ENCODE results near the gene HECTD2. TPM values are rescaled to one million over a fixed set of nuclear protein-coding genes. Genes with fewer than 3 reads are reported as not detected.

The HECTD2 gene
- total and polyA plus RNA-seq, 9 of the 15 experiments (the other 6 are each of a cell fraction or from before 2014, with no cell fraction given) = 1.3 to 5.9 (median 3.9) TPM

DNA sequence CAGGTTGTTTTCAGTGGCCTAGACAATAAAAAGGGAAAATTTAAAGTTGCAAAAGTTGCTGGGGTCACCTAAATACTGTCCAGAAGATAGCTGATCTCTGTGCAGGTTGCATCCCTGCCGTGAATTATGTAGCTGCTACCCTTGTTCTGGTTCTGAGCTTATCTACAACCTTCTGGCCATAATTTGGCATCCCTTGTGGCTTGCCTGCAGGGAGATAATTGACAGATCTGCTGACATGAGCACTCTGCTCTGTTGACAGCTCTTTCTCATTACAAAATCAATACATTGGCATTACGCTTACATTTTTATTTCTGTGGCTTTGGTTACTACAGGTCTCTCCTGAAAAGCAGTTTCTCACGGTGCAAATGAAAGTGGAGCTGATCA lies 29.3 kb upstream of the HECTD2 start (continued):
- TF ChIP-seq, protein P1, sequence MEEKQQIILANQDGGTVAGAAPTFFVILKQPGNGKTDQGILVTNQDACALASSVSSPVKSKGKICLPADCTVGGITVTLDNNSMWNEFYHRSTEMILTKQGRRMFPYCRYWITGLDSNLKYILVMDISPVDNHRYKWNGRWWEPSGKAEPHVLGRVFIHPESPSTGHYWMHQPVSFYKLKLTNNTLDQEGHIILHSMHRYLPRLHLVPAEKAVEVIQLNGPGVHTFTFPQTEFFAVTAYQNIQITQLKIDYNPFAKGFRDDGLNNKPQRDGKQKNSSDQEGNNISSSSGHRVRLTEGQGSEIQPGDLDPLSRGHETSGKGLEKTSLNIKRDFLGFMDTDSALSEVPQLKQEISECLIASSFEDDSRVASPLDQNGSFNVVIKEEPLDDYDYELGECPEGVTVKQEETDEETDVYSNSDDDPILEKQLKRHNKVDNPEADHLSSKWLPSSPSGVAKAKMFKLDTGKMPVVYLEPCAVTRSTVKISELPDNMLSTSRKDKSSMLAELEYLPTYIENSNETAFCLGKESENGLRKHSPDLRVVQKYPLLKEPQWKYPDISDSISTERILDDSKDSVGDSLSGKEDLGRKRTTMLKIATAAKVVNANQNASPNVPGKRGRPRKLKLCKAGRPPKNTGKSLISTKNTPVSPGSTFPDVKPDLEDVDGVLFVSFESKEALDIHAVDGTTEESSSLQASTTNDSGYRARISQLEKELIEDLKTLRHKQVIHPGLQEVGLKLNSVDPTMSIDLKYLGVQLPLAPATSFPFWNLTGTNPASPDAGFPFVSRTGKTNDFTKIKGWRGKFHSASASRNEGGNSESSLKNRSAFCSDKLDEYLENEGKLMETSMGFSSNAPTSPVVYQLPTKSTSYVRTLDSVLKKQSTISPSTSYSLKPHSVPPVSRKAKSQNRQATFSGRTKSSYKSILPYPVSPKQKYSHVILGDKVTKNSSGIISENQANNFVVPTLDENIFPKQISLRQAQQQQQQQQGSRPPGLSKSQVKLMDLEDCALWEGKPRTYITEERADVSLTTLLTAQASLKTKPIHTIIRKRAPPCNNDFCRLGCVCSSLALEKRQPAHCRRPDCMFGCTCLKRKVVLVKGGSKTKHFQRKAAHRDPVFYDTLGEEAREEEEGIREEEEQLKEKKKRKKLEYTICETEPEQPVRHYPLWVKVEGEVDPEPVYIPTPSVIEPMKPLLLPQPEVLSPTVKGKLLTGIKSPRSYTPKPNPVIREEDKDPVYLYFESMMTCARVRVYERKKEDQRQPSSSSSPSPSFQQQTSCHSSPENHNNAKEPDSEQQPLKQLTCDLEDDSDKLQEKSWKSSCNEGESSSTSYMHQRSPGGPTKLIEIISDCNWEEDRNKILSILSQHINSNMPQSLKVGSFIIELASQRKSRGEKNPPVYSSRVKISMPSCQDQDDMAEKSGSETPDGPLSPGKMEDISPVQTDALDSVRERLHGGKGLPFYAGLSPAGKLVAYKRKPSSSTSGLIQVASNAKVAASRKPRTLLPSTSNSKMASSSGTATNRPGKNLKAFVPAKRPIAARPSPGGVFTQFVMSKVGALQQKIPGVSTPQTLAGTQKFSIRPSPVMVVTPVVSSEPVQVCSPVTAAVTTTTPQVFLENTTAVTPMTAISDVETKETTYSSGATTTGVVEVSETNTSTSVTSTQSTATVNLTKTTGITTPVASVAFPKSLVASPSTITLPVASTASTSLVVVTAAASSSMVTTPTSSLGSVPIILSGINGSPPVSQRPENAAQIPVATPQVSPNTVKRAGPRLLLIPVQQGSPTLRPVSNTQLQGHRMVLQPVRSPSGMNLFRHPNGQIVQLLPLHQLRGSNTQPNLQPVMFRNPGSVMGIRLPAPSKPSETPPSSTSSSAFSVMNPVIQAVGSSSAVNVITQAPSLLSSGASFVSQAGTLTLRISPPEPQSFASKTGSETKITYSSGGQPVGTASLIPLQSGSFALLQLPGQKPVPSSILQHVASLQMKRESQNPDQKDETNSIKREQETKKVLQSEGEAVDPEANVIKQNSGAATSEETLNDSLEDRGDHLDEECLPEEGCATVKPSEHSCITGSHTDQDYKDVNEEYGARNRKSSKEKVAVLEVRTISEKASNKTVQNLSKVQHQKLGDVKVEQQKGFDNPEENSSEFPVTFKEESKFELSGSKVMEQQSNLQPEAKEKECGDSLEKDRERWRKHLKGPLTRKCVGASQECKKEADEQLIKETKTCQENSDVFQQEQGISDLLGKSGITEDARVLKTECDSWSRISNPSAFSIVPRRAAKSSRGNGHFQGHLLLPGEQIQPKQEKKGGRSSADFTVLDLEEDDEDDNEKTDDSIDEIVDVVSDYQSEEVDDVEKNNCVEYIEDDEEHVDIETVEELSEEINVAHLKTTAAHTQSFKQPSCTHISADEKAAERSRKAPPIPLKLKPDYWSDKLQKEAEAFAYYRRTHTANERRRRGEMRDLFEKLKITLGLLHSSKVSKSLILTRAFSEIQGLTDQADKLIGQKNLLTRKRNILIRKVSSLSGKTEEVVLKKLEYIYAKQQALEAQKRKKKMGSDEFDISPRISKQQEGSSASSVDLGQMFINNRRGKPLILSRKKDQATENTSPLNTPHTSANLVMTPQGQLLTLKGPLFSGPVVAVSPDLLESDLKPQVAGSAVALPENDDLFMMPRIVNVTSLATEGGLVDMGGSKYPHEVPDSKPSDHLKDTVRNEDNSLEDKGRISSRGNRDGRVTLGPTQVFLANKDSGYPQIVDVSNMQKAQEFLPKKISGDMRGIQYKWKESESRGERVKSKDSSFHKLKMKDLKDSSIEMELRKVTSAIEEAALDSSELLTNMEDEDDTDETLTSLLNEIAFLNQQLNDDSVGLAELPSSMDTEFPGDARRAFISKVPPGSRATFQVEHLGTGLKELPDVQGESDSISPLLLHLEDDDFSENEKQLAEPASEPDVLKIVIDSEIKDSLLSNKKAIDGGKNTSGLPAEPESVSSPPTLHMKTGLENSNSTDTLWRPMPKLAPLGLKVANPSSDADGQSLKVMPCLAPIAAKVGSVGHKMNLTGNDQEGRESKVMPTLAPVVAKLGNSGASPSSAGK (IDR thresholded peaks at IDR 0.05) = no peak
- peak; percentile 63 for TF ChIP-seq TCF3 (CRISPR knock-in tag; IDR thresholded peaks at IDR 0.05)
- no peak for TF ChIP-seq MTA2 (IDR thresholded peaks at IDR 0.05; ENCODE audit: low read depth)
- TF ChIP-seq, protein P2, sequence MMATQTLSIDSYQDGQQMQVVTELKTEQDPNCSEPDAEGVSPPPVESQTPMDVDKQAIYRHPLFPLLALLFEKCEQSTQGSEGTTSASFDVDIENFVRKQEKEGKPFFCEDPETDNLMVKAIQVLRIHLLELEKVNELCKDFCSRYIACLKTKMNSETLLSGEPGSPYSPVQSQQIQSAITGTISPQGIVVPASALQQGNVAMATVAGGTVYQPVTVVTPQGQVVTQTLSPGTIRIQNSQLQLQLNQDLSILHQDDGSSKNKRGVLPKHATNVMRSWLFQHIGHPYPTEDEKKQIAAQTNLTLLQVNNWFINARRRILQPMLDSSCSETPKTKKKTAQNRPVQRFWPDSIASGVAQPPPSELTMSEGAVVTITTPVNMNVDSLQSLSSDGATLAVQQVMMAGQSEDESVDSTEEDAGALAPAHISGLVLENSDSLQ (IDR thresholded peaks at IDR 0.05) = peak; percentile 40; the same call in 1 of the 2 replicates
- TF ChIP-seq, protein P3, sequence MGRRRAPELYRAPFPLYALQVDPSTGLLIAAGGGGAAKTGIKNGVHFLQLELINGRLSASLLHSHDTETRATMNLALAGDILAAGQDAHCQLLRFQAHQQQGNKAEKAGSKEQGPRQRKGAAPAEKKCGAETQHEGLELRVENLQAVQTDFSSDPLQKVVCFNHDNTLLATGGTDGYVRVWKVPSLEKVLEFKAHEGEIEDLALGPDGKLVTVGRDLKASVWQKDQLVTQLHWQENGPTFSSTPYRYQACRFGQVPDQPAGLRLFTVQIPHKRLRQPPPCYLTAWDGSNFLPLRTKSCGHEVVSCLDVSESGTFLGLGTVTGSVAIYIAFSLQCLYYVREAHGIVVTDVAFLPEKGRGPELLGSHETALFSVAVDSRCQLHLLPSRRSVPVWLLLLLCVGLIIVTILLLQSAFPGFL (CRISPR knock-in tag; IDR thresholded peaks at IDR 0.05) = no peak
- TF ChIP-seq MEIS2 (IDR thresholded peaks at IDR 0.05; ENCODE audit: partially characterized antibody) = peak; percentile 81
- peak; percentile 20; the same call in 1 of the 2 replicates for TF ChIP-seq ARID1B (IDR thresholded peaks at IDR 0.05)
- no peak for TF ChIP-seq RBFOX2 (IDR thresholded peaks at IDR 0.05; ENCODE audit: low read depth, low read length)
- TF ChIP-seq ARNT (IDR thresholded peaks at IDR 0.05) = no peak
- no peak for TF ChIP-seq LCOR (CRISPR knock-in tag; IDR thresholded peaks at IDR 0.05)
- no peak for TF ChIP-seq ZNF785 (CRISPR knock-in tag; IDR thresholded peaks at IDR 0.05)
- peak; percentile 61 for TF ChIP-seq CBFA2T3 (IDR thresholded peaks at IDR 0.05)
- no peak for TF ChIP-seq ZNF212 (CRISPR knock-in tag; IDR thresholded peaks at IDR 0.05)
- TF ChIP-seq ZNF316 (IDR thresholded peaks at IDR 0.05) = peak; percentile 38; the same call in 1 of the 2 replicates
- no peak for TF ChIP-seq ESRRA (IDR thresholded peaks at IDR 0.05; ENCODE audit: borderline replicate concordance, low read depth)
- TF ChIP-seq, protein P4, sequence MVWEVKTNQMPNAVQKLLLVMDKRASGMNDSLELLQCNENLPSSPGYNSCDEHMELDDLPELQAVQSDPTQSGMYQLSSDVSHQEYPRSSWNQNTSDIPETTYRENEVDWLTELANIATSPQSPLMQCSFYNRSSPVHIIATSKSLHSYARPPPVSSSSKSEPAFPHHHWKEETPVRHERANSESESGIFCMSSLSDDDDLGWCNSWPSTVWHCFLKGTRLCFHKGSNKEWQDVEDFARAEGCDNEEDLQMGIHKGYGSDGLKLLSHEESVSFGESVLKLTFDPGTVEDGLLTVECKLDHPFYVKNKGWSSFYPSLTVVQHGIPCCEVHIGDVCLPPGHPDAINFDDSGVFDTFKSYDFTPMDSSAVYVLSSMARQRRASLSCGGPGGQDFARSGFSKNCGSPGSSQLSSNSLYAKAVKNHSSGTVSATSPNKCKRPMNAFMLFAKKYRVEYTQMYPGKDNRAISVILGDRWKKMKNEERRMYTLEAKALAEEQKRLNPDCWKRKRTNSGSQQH (CRISPR knock-in tag; IDR thresholded peaks at IDR 0.05) = no peak

All from K562 (cell line).